Measurements from ENCODE around the gene CERS4.

- no peak for TF ChIP-seq CTCF (IDR thresholded peaks at IDR 0.05; ENCODE audit: low read depth, low read length)
- TF ChIP-seq EZH2phosphoT487 (IDR thresholded peaks at IDR 0.05; ENCODE audit: low read depth) = no peak
These were observed 97.3 kb downstream of the CERS4 start for GRCh38 chr19:8306235-8307054.
